KMS-11 (cell line): ENCODE data around the gene DOK5.

Experiments
- H2AFZ ChIP-seq: fragments of 200-600 bp; sonication (generic); 2 replicates; pipeline ENCODE4 v1.6.1; 2016; ENCODE audit warnings: antibody characterized with exemption, mixed run types, low read depth
- H3K27ac ChIP-seq: fragments of 200-600 bp; sonication (generic); 2 replicates; pipeline ENCODE4 v1.6.1; 2016; ENCODE audit warnings: mild to moderate bottlenecking, mixed run types
- H3K27me3 ChIP-seq: fragments of 200-600 bp; sonication (generic); 2 replicates; pipeline ENCODE4 v1.6.1; 2017; ENCODE audit warnings: mild to moderate bottlenecking, low read depth, mixed run types, moderate library complexity; ENCODE audit not compliant: insufficient read depth
- H3K36me3 ChIP-seq: fragments of 200-600 bp; sonication (generic); 2 replicates; pipeline ENCODE4 v1.6.1; 2017; ENCODE audit warnings: mild to moderate bottlenecking, mixed run types; ENCODE audit not compliant: insufficient read depth
- H3K4me1 ChIP-seq: fragments of 200-600 bp; sonication (generic); 2 replicates; pipeline ENCODE4 v1.6.1; 2016; ENCODE audit warnings: mild to moderate bottlenecking, low read depth, mixed run types; ENCODE audit not compliant: poor library complexity, severe bottlenecking
- H3K4me2 ChIP-seq: fragments of 200-600 bp; sonication (generic); 2 replicates; pipeline ENCODE4 v1.7.0; 2016; ENCODE audit warnings: mild to moderate bottlenecking, mixed run types
- H3K4me3 ChIP-seq: fragments of 200-600 bp; sonication (generic); IDR thresholded peaks from 2 replicates; pipeline ENCODE4 v1.6.1; 2017; ENCODE audit warnings: low read depth, low read length, mixed read lengths; ENCODE audit not compliant: insufficient read depth
- H3K79me2 ChIP-seq: fragments of 200-600 bp; sonication (generic); 2 replicates; pipeline ENCODE4 v1.6.1; 2016; ENCODE audit warnings: low read depth, mixed run types; ENCODE audit not compliant: insufficient read depth
- H3K9ac ChIP-seq: fragments of 200-600 bp; sonication (generic); 2 replicates; pipeline ENCODE4 v1.6.1; 2016; ENCODE audit warnings: mild to moderate bottlenecking, mixed run types
- H4K20me1 ChIP-seq: fragments of 200-600 bp; sonication (generic); 2 replicates; pipeline ENCODE4 v1.6.1; 2016; ENCODE audit warnings: mild to moderate bottlenecking, mixed run types; ENCODE audit not compliant: insufficient read depth
- TF ChIP-seq, protein P1 (sequence below): fragments of 200-600 bp; sonication (generic); conservative IDR thresholded peaks from 2 replicates; pipeline ENCODE4 v1.6.1; 2017; ENCODE audit warnings: low read depth, mild to moderate bottlenecking, antibody characterized with exemption, low read length, moderate library complexity, mixed read lengths

The DOK5 gene

DNA sequence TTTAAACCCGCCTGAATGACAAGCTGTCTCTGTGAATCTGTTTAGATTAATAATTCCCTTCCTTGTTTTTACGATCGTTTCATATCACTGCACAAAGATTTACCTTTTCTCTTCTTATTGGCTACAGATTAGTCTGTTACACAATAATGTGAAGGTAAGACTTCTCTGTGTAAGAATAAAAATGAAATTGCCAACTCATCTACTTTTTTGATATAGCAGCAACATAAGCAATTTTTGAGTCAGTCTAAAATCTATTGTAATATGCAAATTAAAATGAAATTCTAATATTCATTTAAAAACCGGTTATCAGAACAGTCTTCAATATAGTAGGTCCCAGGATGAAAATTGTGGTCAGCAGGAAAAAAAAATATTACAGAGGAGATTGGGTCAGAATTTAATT lies 155.2 kb downstream of the DOK5 start:
- Histone ChIP-seq H3K36me3 (no peaks in the 10 kb centered on the region), H3K27me3 (no peaks in the 10 kb centered on the region), H3K4me2 (no peak overlapping the region), H3K79me2 (no peaks in the 10 kb centered on the region), H3K4me1 (peaks cover 6% of the 10 kb centered on the region), H3K27ac (no peak overlapping the region), H3K9ac (no peak overlapping the region), H3K4me3 (no peak overlapping the region), H4K20me1 (no peaks in the 10 kb centered on the region), H2AFZ (no peak overlapping the region)
- TF ChIP-seq, protein P1, sequence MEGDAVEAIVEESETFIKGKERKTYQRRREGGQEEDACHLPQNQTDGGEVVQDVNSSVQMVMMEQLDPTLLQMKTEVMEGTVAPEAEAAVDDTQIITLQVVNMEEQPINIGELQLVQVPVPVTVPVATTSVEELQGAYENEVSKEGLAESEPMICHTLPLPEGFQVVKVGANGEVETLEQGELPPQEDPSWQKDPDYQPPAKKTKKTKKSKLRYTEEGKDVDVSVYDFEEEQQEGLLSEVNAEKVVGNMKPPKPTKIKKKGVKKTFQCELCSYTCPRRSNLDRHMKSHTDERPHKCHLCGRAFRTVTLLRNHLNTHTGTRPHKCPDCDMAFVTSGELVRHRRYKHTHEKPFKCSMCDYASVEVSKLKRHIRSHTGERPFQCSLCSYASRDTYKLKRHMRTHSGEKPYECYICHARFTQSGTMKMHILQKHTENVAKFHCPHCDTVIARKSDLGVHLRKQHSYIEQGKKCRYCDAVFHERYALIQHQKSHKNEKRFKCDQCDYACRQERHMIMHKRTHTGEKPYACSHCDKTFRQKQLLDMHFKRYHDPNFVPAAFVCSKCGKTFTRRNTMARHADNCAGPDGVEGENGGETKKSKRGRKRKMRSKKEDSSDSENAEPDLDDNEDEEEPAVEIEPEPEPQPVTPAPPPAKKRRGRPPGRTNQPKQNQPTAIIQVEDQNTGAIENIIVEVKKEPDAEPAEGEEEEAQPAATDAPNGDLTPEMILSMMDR = no peak

DNA sequence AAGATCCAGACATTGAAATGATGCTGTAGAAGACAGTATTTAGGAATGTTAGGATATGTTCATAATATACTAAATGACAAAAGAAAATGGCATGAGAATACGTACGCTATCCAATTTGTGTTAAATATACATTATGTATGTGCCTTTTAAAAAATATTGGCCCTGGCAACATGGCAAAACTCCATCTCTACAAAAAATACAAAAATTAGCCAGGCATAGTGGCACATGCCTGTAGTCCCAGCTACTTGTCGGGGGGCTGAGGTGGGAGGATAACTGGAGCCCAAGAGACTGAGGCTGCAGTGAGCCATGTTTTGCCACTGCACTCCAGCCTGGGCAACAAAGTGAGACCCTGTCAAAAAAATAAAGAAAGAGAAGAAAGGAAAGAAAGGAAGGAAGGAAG lies 155.7 kb downstream of the DOK5 start:
- no peaks in the 10 kb centered on the region for H4K20me1 ChIP-seq
- no peak overlapping the region for H3K4me3 ChIP-seq
- H3K27ac ChIP-seq = no peak overlapping the region
- no peak overlapping the region for H2AFZ ChIP-seq
- H3K4me1 ChIP-seq = peaks cover 6% of the 10 kb centered on the region
- H3K9ac ChIP-seq = no peak overlapping the region
- no peaks in the 10 kb centered on the region for H3K36me3 ChIP-seq
- H3K27me3 ChIP-seq = no peaks in the 10 kb centered on the region
- no peak overlapping the region for H3K4me2 ChIP-seq
- TF ChIP-seq, protein P1 = no peak
- no peaks in the 10 kb centered on the region for H3K79me2 ChIP-seq

DNA sequence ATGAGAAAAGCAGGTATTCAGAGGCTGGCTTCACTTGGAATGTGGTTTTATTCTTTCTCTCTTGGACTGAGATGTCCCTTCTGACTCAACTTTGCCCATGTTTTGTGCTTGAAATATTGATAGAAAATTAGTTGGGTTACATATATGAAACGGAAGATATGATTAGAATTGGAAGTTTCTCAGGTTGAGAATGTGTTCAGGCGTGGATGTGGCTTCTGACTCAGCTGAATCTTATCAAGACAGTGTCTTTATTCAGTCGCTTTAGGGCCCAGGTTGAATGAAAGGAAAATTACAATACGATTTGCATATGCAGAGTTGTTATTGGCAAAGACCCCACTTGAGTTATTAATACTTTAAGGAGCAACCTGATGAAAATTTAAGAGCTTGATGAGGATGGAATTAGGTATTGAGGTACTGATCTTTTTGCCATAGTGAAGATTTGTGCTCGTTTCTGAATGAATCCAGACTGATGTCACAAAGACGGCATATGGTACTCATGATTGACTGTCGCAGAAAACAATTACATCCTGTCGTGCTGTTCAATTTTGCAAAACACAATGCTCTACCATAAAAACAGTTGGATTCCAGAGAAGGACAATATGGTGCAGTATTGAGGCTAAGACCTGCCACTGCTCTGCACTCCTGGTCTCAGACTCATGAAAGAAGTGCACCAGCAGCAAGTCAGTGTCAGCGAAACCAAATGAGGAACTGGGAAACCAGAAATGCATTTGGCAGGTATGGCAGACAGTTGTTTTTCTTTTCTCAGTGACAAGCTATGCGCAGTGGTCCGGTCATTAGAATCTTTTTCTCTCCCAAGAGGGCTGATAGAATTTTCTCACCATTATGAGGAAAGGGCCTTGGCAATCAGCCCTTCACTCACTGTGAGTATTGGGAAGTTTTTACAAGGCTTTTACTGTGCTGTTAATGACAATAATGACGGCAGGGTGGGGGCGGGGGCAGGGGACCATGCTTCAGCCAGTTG lies 158.3 kb downstream of the DOK5 start:
- H3K27me3 ChIP-seq = no peaks in the 10 kb centered on the region
- H4K20me1 ChIP-seq = no peaks in the 10 kb centered on the region
- H3K4me1 ChIP-seq = peaks cover 6% of the 10 kb centered on the region
- H3K36me3 ChIP-seq = no peaks in the 10 kb centered on the region
- no peak overlapping the region for H3K4me2 ChIP-seq
- H2AFZ ChIP-seq = no peak overlapping the region
- TF ChIP-seq, protein P1 = no peak
- no peak overlapping the region for H3K27ac ChIP-seq
- no peak overlapping the region for H3K4me3 ChIP-seq
- H3K9ac ChIP-seq = no peak overlapping the region
- no peaks in the 10 kb centered on the region for H3K79me2 ChIP-seq

DNA sequence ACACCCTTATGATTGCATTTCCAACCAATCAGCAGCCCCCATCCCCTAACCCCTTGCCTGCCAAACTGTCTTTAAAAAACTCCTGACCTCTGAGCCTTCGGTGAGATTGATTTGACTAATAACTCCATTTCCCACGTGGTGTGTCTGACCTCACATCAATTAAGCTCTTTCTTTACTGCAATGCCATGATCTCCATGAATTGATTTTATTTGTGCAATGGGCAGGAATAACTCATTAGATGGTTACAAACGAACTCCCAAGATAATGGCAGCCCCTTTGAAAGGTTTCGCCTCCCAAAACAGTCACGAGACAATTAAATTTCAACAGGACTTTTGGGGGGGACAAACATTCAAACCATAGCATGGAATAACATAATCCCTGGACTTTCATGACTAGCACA lies 161.2 kb downstream of the DOK5 start:
- H3K4me3 ChIP-seq = no peak overlapping the region
- no peak overlapping the region for H3K4me2 ChIP-seq
- no peaks in the 10 kb centered on the region for H3K79me2 ChIP-seq
- no peaks in the 10 kb centered on the region for H4K20me1 ChIP-seq
- no peaks in the 10 kb centered on the region for H3K36me3 ChIP-seq
- TF ChIP-seq, protein P1 = no peak
- no peak overlapping the region for H3K27ac ChIP-seq
- H3K27me3 ChIP-seq = no peaks in the 10 kb centered on the region
- no peak overlapping the region for H2AFZ ChIP-seq
- peaks cover 6% of the 10 kb centered on the region for H3K4me1 ChIP-seq
- no peak overlapping the region for H3K9ac ChIP-seq
